GM12878 (cell line): Measurements from ENCODE around the gene SHC1. TPM values are rescaled to one million over a fixed set of nuclear protein-coding genes. Genes with fewer than 3 reads are reported as not detected.

Source experiments
- ATAC-seq: fragments of 200-7000 bp; cut with Tn5 transposase; 3 replicates; pipeline ENCODE4 v1.9.1; 2020; ENCODE audit warnings: mild to moderate bottlenecking, moderate library complexity
- BruUV-seq: library from RNA; stranded (reverse); fragments of 400-500 nt; replicated peaks from 2 replicates; lab custom pipeline; 2021; lab: Mats Ljungman, UMichigan
- CTCF ChIA-PET: fragments of 300-600 bp; sonication (Branson Sonifier 250); formaldehyde crosslinking; extraction: SDS; loops from one replicate; lab custom pipeline; 2021; ENCODE audit warnings: inconsistent platforms; lab: Yijun Ruan, JAX
- POLR2A ChIA-PET: fragments of 350-600 bp; formaldehyde crosslinking; extraction: SDS; loops from one replicate; lab custom pipeline; 2021; ENCODE audit warnings: inconsistent platforms; lab: Charles Lee
- RAD21 ChIA-PET: fragments of 300-600 bp; sonication (Branson Sonifier 250); formaldehyde crosslinking; loops from one replicate; lab custom pipeline; 2023; ENCODE audit warnings: antibody characterized with exemption; ENCODE audit not compliant: unreplicated experiment; lab: Charles Lee
- SMC1A ChIA-PET: fragments of 300-600 bp; sonication (Branson Sonifier 250); formaldehyde crosslinking; loops from one replicate; lab custom pipeline; 2023; ENCODE audit not compliant: unreplicated experiment, uncharacterized antibody; lab: Charles Lee
- DNase-seq: peaks from one replicate; pipeline ENCODE4 v3.0.0-alpha.2; 2011; ENCODE audit warnings: low read depth, low spot score
- FAIRE-seq: peaks from 3 replicates; lab custom pipeline; 2011; peaks lifted over from hg19 to GRCh38; lab: Jason Lieb, UNC
- H2AFZ ChIP-seq: 2 replicates; pipeline ENCODE4 v1.6.0; 2011; ENCODE audit warnings: low read depth, low read length, control low read depth; ENCODE audit not compliant: control insufficient read depth
- H3K27ac ChIP-seq: 2 replicates; pipeline ENCODE4 v1.5.1; 2011; ENCODE audit warnings: control low read depth; ENCODE audit not compliant: control insufficient read depth, insufficient read depth
- H3K27me3 ChIP-seq, 2 experiments: replicated peaks in 1 of 2; 2 replicates each; pipeline versions ENCODE4 v1.6.0 to v1.6.1; 2011; ENCODE audit warnings: low read length in 1 of 2; ENCODE audit not compliant: control insufficient read depth in 2 of 2, insufficient read depth in 2 of 2
- H3K36me3 ChIP-seq, 2 experiments: 2 replicates each; pipeline ENCODE4 v1.5.1; 2011; ENCODE audit warnings: low read length in 1 of 2; ENCODE audit not compliant: control insufficient read depth in 2 of 2, insufficient read depth in 2 of 2
- H3K4me1 ChIP-seq: 2 replicates; pipeline ENCODE4 v1.6.1; 2011; ENCODE audit warnings: mild to moderate bottlenecking, low read length, moderate library complexity, mixed read lengths; ENCODE audit not compliant: control insufficient read depth, insufficient read depth
- H3K4me2 ChIP-seq: 2 replicates; pipeline ENCODE4 v1.6.0; 2011; ENCODE audit warnings: control low read depth; ENCODE audit not compliant: control insufficient read depth, insufficient read depth
- H3K4me3 ChIP-seq: fragments of 200-600 bp; sonication (generic); 2 replicates; pipeline ENCODE4 v1.5.1; 2016
- H3K79me2 ChIP-seq: 2 replicates; pipeline ENCODE4 v1.6.0; 2011; ENCODE audit warnings: low read length; ENCODE audit not compliant: control insufficient read depth, insufficient read depth
- H3K9ac ChIP-seq: 2 replicates; pipeline ENCODE4 v1.8.0; 2011; ENCODE audit warnings: low read length, control low read depth, mixed read lengths; ENCODE audit not compliant: control insufficient read depth, insufficient read depth
- H3K9me3 ChIP-seq: replicated peaks from 3 replicates; pipeline ENCODE4 v1.5.1; 2011; ENCODE audit warnings: mild to moderate bottlenecking, low read length; ENCODE audit not compliant: control insufficient read depth, insufficient read depth
- H4K20me1 ChIP-seq: 2 replicates; pipeline ENCODE4 v1.6.0; 2011; ENCODE audit not compliant: control insufficient read depth, insufficient read depth
- ASH2L ChIP-seq: fragments of 300-600, 200-600 bp; sonication (generic); IDR thresholded peaks from 2 replicates; pipeline ENCODE4 v1.6.1; 2017; ENCODE audit warnings: low read depth, mild to moderate bottlenecking, borderline replicate concordance
- NFYB ChIP-seq: IDR thresholded peaks from 2 replicates; pipeline ENCODE4 v1.6.1; 2011; ENCODE audit warnings: low read depth, mild to moderate bottlenecking, low read length, improper control_type of control experiment, moderate library complexity; ENCODE audit not compliant: insufficient read depth
- RCOR1 ChIP-seq: conservative IDR thresholded peaks from 2 replicates; pipeline ENCODE4 v1.6.1; 2012; ENCODE audit warnings: low read depth, low read length, improper control_type of control experiment
- SP1 ChIP-seq: IDR thresholded peaks from one replicate; pipeline ENCODE4 v1.6.1; 2011; ENCODE audit warnings: low read depth, low read length
- SPI1 ChIP-seq: IDR thresholded peaks from 2 replicates; pipeline ENCODE4 v1.6.1; 2011; ENCODE audit warnings: low read depth, mild to moderate bottlenecking, low read length, moderate library complexity, borderline replicate concordance; ENCODE audit not compliant: insufficient read depth
- SREBF2 ChIP-seq: IDR thresholded peaks from 2 replicates; pipeline ENCODE4 v1.6.1; 2012; ENCODE audit warnings: mild to moderate bottlenecking, low read length
- WGBS: methylation state at CpG from one replicate; pipeline ENCODE4 v1.1.6; 2016; ENCODE audit warnings: low lambda C conversion rate; ENCODE audit not compliant: insufficient replicate concordance, insufficient coverage; ENCODE audit errors: missing lambda C conversion rate; 5-methylcytosine and 5-hydroxymethylcytosine counted together
- in situ Hi-C: fragments of 300-500 bp; cut with MboI; formaldehyde crosslinking; loops from 9 replicates; pipeline ENCODE4 v1.14.3; 2018; ENCODE audit warnings: mixed read lengths
- intact Hi-C: fragments of 100-400 bp; cut with micrococcal nuclease; formaldehyde crosslinking; loops from one replicate; pipeline ENCODE4 v1.14.2; 2022; ENCODE audit not compliant: unreplicated experiment
- polyA plus RNA-seq, 11 experiments: library from polyadenylated mRNA; depleted of rRNA in 4 of 11; unstranded in 6 of 11; stranded (reverse) in 5 of 11; fragments of >200 nt; fragmentation: Nextera tagmentation in 4 of 11; fragmentation: Illumina TruSeq in 1 of 11; extraction: Ambion mirVana in 4 of 11; extraction: Trizol in 1 of 11; gene quantifications; 1 replicate in 1 of 11; 2 replicates in 10 of 11; pipeline versions ENCODE4 v1.2.1 to v1.2.3, GENCODE V29; 2011 to 2016; ENCODE audit warnings: inconsistent platforms in 2 of 11, missing spikeins in 2 of 11, low read depth in 1 of 11
- total RNA-seq, 4 experiments: library from RNA; depleted of rRNA in 3 of 4; stranded (reverse); fragments of >200 nt in 3 of 4; fragmentation: Illumina TruSeq in 1 of 4; extraction: Trizol in 1 of 4; gene quantifications; 2 replicates each; pipeline versions ENCODE4 v1.2.1 to v1.2.3, GENCODE V29; 2013 to 2021
- TF ChIP-seq, protein P1 (sequence below): IDR thresholded peaks from 2 replicates; pipeline ENCODE4 v1.6.1; 2011; ENCODE audit warnings: low read depth, mild to moderate bottlenecking, low read length, moderate library complexity, borderline replicate concordance; ENCODE audit errors: extremely low read depth
- TF ChIP-seq, protein P2 (sequence below): IDR thresholded peaks from 2 replicates; pipeline ENCODE4 v1.6.1; 2012; ENCODE audit warnings: mild to moderate bottlenecking, low read depth, low read length
- TF ChIP-seq, protein P3 (sequence below): fragments of 150-350 bp; IDR thresholded peaks from 2 replicates; pipeline ENCODE4 v1.6.1; 2016; ENCODE audit warnings: low read depth, low read length

Gene SHC1
- total and polyA plus RNA-seq, 10 of the 15 experiments (the other 5 are each of a cell fraction or from before 2014, with no cell fraction given): 2.6 to 49.3 (median 25.2) TPM

DNA sequence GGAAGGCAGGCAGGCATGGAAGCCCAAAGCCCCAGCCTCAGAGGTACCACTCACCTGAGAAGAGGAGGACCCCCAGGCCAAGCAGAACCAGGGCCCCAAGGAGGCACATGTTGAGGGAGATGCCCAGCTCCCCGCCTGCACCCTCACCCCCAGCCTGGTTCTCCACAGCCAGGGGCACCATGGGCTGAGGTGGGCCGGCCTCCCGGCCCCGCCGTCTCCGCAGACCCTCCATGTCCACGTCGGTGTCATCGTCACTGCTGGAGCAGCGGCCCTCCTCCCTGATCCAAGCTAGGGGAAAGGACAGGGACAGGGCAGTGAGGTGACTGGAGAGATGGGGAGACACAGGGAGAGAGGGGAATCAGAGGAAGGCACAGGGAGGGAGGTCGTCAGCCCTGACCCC is 22.5 kb downstream of the SHC1 start:
- Histone ChIP-seq H3K4me3 (no peak overlapping the region), H3K36me3 (peaks cover 3 to 6% of the 10 kb centered on the region in 2 experiments; a peak in 3 of 4 replicates), H3K9ac (no peak overlapping the region), H3K27me3 (no peaks in the 10 kb centered on the region), H4K20me1 (no peaks in the 10 kb centered on the region), H3K4me2 (no peak overlapping the region), H3K79me2 (no peaks in the 10 kb centered on the region; the same call in none of the 2 replicates), H3K4me1 (peaks cover 46% of the 10 kb centered on the region), H3K9me3 (no peaks in the 10 kb centered on the region), H2AFZ (no peak overlapping the region), H3K27ac (no peak overlapping the region)
- in situ Hi-C loops (no loop called here), intact Hi-C loops (no loop called here)
- POLR2A ChIA-PET: interaction anchor here (0.5 to 1.2 kb wide), 3 partner anchors 7 to 78 kb away, joined by 3 to 5 read pairs (median 3); partner anchors contain the start of genes CKS1B and KCNN3
- ATAC-seq: no peak
- CTCF ChIA-PET: interaction anchor here (0.8 to 1.8 kb wide), 4 partner anchors 8 to 114 kb away, joined by 3 to 5 read pairs (median 3); partner anchors contain the start of gene PYGO2
- no TSS peak for BruUV-seq
- RAD21 ChIA-PET: no interaction called here
- TF ChIP-seq, protein P1, sequence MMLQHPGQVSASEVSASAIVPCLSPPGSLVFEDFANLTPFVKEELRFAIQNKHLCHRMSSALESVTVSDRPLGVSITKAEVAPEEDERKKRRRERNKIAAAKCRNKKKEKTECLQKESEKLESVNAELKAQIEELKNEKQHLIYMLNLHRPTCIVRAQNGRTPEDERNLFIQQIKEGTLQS: no peak
- TF ChIP-seq SPI1 (no peak), SREBF2 (no peak), NFYB (no peak), RCOR1 (no peak), ASH2L (no peak), SP1 (no peak)
- TF ChIP-seq, protein P2, sequence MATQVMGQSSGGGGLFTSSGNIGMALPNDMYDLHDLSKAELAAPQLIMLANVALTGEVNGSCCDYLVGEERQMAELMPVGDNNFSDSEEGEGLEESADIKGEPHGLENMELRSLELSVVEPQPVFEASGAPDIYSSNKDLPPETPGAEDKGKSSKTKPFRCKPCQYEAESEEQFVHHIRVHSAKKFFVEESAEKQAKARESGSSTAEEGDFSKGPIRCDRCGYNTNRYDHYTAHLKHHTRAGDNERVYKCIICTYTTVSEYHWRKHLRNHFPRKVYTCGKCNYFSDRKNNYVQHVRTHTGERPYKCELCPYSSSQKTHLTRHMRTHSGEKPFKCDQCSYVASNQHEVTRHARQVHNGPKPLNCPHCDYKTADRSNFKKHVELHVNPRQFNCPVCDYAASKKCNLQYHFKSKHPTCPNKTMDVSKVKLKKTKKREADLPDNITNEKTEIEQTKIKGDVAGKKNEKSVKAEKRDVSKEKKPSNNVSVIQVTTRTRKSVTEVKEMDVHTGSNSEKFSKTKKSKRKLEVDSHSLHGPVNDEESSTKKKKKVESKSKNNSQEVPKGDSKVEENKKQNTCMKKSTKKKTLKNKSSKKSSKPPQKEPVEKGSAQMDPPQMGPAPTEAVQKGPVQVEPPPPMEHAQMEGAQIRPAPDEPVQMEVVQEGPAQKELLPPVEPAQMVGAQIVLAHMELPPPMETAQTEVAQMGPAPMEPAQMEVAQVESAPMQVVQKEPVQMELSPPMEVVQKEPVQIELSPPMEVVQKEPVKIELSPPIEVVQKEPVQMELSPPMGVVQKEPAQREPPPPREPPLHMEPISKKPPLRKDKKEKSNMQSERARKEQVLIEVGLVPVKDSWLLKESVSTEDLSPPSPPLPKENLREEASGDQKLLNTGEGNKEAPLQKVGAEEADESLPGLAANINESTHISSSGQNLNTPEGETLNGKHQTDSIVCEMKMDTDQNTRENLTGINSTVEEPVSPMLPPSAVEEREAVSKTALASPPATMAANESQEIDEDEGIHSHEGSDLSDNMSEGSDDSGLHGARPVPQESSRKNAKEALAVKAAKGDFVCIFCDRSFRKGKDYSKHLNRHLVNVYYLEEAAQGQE: no peak
- TF ChIP-seq, protein P3, sequence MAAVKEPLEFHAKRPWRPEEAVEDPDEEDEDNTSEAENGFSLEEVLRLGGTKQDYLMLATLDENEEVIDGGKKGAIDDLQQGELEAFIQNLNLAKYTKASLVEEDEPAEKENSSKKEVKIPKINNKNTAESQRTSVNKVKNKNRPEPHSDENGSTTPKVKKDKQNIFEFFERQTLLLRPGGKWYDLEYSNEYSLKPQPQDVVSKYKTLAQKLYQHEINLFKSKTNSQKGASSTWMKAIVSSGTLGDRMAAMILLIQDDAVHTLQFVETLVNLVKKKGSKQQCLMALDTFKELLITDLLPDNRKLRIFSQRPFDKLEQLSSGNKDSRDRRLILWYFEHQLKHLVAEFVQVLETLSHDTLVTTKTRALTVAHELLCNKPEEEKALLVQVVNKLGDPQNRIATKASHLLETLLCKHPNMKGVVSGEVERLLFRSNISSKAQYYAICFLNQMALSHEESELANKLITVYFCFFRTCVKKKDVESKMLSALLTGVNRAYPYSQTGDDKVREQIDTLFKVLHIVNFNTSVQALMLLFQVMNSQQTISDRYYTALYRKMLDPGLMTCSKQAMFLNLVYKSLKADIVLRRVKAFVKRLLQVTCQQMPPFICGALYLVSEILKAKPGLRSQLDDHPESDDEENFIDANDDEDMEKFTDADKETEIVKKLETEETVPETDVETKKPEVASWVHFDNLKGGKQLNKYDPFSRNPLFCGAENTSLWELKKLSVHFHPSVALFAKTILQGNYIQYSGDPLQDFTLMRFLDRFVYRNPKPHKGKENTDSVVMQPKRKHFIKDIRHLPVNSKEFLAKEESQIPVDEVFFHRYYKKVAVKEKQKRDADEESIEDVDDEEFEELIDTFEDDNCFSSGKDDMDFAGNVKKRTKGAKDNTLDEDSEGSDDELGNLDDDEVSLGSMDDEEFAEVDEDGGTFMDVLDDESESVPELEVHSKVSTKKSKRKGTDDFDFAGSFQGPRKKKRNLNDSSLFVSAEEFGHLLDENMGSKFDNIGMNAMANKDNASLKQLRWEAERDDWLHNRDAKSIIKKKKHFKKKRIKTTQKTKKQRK: no peak
- WGBS: 84% methylated on average over 9 of the region's 11 CpGs
- SMC1A ChIA-PET: interaction anchor here (1.1 to 1.4 kb wide), 3 partner anchors 28 to 71 kb away, joined by 3 to 4 read pairs (median 3); no protein-coding TSS in a partner anchor
- no peak for FAIRE-seq
- DNase-seq: no peak
